HG03558 (cell line): ENCODE measurements around the gene OTOG.

Source experiments
- ATAC-seq: cut with Tn5 transposase; IDR thresholded peaks from one replicate; pipeline ENCODE4 v1.9.1; 2021; ENCODE audit warnings: moderate number of reproducible peaks; ENCODE audit not compliant: unreplicated experiment; ENCODE audit errors: extremely low read depth

OTOG gene

DNA sequence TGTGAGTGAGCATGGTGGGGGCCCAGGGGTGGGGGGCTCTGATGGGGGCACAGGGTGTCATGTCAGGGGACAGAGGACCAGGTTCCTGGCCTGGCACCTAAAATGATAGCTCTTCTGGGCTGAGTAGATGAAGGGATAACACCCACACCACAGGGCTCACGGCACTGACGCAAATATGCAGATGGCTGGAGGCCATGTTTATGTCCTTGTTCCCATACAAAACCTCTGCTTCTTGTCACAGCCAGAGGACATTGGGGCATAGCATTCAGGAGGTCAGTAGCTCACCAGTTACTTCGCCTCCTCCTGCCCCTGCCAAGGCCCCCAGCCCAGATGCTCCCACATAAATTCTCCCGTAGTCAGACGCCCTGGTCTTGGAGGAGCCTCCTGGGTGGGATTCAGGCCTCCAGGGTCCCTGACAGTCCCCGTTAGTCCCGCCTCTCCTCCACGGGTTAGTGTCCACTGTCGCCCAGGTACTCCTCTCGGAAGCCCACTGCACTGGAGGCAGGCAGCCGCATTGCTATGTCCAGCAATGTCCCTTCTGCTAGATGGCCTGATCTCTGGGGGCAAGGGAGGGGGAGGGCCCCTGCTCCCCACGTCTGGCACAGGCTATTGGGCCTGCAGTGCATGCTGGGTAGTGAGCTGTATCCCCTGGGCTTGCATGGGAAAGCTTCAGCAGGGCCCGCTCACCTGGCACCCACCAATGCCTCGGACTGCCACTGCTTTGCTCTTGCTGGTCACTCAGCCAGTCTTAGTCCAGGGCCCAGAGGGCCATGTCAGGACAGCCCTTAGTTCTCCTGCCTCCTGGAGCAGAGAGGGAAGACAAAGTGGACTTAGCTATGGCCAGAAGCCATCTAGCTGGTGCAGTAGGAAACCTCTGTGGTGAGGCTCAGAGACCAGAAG is 96.7 kb downstream of the OTOG start:
- ATAC-seq, result no peak

DNA sequence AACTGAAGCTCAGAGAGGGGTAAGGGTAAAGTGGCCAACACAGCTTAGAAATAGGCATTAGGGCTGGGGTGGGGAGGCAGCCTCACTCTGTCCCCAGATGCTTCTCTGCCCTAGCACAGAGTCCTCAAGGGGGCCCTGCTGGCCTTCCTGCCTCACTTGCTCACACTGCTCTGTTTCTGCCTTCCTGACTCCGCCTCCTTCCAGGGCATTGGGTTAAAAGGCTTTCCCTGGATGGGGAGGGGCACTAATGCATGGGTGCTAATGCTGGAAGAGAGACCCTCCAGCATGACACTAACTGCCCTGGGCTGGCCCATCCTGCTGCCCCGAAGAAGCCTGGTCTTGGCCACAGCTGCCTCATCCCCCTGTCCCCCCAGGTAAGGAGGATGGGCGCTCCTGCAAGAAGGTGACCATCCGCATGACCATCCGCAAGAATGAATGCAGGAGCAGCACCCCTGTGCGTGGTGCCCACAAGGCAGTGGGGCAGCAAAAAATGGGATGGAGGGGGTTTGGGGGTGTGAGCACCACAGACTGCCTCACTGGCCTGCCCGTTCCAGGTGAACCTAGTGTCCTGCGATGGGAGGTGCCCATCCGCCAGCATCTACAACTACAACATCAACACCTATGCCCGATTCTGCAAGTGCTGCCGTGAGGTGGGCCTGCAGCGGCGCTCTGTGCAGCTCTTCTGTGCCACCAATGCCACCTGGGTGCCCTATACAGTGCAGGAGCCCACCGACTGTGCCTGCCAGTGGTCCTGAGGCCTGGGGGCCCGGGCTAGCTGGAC is 98.3 kb downstream of the OTOG start:
- no peak for ATAC-seq

DNA sequence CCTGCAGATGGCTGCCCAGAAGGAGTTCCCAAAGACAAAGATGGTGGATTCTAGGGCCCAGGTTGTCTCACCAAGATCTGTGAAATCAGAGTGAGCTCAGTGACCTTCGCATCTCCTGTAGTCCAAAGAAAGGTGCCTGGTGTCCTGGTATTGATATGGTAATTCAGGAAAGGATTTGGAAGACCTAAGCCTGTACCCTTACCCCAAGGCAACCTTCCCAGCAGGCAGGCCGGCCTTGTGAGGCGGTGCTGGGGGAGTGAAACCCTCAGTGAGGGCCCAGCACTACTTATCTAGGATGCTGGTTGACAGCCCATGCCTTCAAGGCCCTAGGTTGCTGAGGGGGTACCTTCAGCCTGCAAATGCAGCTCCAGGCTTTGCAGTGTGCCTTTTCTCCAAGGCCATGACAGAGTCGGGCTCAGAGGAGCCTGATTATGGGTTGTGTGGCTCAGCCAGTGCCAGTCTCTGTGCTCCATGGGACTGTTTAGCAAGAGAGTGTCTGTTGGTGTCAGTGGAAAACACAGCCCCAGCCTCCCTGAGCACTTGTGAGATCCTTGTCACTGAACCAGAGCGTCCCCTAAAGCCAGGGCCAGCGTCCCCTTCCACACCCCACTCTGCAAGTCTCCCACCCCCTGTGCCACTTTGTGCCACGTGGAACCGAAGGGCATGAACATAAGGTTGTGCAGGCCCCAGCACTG is 99.5 kb downstream of the OTOG start:
- ATAC-seq, result no peak

DNA sequence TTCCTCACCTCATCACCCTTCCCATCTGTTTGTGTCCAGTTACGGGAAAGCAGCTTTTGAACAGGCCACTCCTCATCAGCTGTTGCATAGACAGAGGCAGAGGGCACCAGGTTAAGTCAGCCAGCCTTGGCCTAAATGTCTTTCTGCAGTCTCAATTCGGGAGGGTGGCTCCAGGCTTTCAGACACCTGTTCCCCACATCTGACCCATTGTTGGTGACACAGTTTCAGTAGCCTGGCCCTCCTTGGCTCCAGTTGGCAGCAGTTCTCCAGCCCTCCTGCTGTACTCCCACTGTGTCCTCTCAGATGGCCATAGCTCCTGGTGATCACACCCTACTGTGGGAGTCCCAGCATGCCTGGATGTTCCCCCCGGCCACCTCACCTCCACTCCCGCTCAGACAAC is 101.5 kb downstream of the OTOG start:
- no peak for ATAC-seq

DNA sequence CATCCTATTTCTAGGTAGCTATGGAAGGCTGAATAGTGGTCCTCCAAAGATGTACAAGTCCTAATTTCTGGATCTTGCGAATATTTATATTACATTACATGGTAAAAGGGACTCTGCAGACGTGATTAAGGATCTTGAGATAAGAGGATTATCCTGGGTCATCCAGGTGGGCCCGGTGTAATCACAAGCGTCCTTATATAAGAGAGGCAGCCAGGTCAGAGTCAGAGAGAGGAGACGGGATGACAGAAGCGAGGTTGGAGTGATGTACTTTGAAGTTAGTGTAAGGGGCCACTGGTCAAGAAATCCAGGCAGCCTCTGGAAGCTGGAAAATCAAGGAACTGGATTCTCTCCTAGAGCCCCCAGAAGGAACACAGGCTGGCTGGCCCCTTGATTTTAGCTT is 102.2 kb downstream of the OTOG start:
- ATAC-seq, result no peak

DNA sequence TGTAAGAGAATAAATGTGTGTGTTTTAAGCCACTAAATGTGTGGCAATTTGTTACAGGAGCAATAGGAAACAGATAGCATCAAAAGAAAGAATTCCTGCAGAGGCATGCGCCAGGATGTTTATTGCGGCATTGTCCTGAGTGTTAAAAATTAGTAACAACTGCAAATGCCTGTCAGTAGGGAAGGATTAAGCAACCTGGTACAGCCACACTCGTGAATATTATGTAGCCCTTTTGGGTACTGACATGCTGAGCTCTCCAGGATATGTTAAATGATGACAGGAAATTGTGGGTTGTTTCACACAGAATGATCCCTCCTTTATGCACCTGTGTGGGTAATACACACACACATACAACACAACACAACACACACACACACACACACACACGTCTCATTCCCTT is 102.6 kb downstream of the OTOG start:
- ATAC-seq, result no peak

DNA sequence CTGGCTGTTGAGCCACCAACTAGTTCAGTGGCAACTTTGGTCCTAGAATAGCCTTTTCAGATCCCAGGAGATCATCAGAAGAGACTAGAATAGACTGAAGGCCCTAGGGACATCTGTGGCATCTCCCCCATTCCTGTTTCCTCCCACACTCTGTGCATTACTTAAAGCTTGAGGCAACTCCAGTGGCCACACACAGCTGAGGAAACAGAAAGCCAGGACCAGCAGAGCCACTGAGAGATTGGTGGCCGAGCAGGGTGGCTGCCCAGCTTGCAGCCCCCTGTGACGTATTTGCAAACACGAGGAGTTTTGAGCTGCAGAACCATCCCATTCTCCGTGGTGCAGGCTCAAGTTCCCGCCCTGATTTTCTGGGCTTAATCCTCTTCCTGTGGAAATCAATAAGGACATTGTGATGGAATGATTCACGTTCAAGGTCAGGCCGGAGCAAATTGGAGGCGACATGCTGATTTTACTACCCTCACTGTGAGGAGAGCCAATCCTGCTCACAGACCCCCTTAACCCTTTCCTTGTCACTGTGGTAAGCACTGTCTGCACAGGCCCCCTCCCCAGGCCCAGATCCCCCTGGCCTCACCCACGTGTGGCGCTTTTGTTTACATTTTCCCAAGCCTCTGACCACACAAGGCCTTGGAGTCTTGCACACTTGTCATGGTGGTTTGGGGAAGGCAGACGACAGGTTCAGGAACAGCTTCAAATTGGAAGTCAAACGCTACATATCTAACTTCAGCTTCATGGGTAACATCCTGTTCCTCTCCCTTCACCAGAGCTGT is 103.3 kb downstream of the OTOG start:
- no peak for ATAC-seq

DNA sequence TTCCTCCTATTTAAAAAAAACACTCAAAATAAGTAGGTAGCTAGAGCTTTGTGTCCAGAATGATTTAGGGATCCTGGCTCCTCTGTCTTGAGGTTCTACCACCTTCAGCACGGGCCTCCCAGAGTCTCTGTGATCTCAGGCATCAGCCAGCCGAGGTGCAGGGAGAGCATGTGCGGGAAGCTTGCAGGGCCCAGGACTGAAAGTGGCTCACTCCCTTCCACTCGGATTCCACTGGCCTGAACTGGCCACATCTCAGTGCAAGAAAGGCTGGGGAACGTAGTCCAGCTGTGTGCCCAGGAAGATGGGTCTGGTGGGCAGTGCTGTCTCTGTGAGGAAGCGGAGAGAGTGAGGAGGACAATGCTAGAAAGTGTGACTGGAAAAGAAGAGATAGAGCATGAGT is 104.0 kb downstream of the OTOG start:
- ATAC-seq, result no peak

DNA sequence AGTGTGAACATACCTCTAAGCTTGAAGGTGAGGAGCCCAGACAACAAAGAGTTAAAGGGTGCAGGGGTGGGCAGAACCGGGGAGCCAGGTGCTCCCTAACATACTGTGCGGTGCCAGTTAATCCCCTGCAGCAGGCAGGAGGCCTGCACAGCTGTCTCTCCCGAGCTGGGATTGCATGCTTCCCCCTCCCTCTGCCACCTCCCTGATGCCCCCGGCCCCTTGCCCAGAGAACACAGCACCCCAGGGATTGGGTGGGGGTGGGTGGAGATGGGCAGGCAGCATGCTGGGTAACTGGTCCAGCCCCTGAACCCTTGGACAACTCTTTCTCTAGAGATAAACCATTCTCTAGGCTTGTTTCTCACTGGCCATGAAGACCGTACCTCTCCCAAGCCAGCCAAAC is 104.6 kb downstream of the OTOG start:
- no peak for ATAC-seq

DNA sequence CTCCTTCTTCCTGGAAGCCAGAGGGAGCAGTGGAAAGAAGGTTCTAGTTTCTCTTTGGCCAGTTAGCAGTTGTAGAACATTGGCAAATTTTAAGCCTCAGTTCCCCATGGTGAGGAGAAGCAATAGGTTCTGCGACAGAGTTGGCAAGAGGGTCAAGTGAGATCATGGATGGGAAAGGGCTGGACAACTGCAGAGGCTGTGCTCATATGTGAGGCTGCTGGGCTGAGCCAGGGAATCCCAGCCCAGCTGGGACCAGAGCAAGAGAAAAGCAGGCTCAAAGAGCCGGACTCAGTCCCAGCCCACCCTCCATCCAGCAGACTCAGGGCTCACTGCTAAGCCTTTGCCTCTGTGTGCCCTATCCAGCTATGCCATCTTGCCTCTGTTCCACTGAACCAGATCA is 105.5 kb downstream of the OTOG start:
- ATAC-seq, result no peak

DNA sequence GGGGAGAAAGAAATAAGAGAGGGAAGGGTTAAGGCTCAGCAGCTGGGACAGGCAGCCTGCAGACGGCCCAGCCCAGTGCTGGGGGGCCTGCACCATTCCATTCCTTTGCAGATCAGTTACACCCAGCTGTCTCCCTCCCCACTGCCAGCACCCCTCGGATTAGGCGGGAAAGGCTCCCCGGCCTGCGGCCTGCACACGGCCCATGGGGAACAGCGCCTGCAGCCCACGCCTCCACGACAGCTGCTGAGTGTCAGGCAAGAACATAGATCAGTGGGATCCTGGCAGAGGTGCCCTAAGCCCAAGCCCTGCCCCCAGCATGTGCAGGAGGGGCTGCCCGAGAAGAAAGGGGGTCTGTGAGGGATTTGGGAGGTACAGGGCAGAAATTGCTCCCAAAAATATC is 106.6 kb downstream of the OTOG start:
- no peak for ATAC-seq

DNA sequence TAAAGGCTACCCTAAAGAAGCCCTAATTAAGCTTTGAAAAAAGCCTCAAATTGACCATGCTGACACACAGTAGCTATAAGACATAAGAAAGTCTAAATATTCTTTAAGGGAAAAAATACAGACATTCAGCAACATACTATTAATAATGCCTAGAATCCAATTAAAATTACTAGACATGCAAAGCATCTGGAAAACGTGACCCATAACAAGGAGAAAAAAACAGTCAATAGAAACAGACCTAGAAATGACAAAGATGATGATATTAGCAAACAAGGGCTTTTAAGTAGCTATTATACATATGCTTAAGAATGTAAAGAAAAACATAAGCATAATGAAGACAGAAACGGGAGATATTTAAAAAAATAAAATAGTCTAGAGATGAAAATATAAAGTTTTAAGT is 108.6 kb downstream of the OTOG start:
- no peak for ATAC-seq

DNA sequence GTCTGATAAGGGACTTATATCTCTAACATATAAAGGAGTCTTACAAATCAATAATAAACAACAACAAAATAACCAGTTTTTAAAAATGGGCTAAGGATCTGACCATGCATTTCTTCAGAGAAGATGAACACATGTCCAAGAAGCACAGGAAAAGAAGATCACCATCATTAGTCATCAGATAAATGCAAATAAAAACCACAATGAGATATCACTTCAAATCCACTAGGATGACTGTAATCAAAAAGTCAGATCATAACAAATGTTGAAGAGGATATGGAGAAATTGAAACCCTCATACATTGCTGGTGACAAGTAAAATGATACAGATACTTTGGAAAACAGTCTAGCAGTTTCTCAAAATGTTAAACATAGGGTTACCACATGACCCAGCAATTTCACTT is 111.2 kb downstream of the OTOG start:
- ATAC-seq, result no peak

DNA sequence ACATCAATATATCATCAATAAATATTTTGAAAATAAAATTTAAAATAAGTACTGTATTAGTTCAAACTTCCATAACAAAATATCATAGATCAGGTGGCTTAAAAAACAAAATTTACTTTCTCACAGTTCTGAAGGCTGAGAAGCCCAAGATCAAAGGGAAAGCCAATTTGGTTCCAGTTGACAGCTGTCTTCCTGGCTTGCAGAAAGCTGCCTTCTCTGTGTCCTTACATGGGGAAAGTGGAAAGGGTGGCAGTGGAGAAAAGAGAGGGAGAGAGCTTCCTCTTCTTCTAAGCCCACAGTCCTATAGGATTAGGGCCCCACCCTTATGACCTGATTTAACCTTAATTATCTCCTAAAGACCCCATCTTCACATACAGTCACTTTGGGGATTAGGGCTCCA is 121.1 kb downstream of the OTOG start:
- ATAC-seq, result no peak

DNA sequence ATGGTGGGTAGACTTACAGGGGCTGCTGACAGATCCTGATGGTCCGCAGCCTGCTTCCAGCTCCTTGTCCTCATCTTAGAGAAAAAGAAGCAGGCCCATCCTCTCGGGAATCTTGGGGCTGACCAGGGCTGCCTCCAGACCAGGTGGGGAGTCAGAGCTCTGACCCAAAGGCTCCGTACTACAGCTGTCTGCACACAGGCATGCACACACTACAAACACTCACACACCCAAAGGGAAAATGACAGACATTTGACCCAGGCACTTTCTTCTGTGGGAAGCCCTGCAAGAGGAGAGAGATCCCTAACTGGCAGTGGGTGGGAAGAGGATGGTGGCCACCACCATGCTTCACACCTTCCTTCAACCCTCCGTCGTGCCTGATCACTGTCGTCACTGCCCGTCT is 125.4 kb downstream of the OTOG start:
- ATAC-seq, result no peak

DNA sequence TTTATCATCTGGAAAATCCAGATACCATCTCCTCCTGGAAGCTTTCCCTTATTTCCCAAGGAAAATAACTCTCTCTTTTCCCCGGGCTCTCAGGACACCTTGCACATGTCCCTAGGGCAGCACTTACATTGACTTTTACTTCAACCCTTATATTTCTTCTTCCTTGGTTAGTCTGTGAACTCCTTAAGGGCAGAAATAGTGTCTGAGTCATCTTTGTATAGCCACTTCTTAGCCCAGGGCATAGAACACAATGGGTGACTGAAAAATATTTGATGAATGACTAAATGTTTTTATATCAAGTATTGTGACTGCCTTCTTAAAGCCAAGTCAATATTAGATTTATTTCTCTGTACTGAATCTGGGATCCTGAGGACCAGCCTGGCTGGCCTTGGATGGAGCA is 126.9 kb downstream of the OTOG start:
- ATAC-seq, result no peak

DNA sequence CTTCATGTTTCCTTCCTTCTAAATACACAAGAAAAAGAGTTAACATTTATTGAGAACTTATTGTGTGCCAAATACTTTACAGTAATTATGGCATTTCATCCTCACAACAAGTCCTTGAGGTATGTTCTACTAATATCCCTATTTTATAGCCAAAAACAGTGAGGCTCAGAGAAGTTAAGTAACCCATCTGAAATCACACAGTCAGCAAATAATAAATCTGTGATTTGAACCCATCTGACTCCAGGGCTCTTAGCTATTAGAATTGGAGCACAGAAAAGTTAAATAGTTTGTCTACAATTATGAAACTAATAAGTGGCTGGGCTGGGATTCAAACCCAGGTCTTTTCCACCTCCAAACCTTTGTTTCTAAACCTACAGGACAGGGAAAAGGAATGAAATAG is 135.8 kb downstream of the OTOG start:
- no peak for ATAC-seq

DNA sequence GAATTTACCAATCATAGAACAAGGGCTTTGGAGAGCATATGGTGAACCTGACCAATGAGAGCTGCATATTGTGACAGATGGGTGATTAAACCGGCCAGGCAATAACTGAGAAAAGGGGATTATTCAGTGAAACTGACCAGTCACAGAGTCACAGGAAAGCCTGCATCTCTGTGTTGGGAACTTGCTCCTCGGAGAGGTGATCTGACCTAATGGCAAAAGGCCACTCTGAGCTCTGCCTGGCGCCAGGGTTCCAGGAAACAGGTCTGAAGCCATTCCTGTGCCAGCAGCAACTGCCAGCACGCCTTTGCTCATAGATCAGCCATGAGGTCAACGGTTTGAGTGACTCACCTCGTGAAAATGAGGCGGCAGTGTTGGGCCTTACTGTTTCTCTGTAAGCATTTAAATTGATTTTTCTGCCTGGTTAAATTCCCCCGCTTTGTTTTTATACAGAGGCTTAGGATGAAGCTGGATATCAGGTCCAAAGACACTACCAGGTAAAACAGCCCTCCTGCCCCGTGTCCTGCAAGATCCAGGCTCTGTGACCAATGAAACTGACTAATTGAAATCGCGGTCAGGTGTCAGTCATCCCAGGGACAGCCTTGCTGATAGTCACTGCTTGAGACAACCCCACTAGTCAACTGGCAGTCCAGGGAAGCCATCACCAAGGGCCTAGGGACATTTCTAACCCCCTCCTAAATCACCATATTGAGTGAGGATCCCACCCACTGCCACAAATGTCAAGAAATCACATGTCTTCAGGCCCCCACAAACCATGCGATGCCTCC is 136.5 kb downstream of the OTOG start:
- no peak for ATAC-seq

DNA sequence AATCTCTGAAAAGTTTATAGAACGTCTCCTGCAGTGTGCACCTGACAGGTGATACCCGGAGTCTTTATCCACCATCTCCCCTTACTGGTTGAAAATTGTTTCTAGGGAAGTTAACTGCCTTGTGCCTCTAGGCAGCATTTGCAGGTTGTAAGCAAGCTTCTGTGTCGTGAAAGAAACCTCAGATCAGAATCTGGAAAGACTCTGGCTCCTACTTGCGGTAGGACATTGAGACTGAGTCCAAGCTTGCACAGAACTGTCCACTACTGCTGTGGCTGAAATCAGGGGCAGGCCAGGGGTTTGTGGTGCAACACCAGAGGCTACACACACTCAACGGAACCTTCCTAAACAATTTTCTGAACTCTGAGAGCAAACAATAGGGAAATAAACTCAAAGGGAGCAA is 137.5 kb downstream of the OTOG start:
- no peak for ATAC-seq
